B cell (primary cell): ENCODE measurements around the gene KRT35. TPM values are rescaled to one million over a fixed set of nuclear protein-coding genes. Genes with fewer than 3 reads are reported as not detected.

Source experiments
- ATAC-seq: fragments of 200-7000 bp; cut with Tn5 transposase; one replicate; pipeline ENCODE4 v1.10.0; 2021; ENCODE audit warnings: low read depth, mild to moderate bottlenecking, moderate number of reproducible peaks, moderate library complexity
- CTCF ChIA-PET: fragments of 350-600 bp; sonication (Branson Sonifier 250); formaldehyde crosslinking; loops from one replicate; lab custom pipeline; 2021; ENCODE audit warnings: antibody characterized with exemption, inconsistent platforms; lab: Charles Lee
- POLR2A ChIA-PET: fragments of 350-600 bp; sonication (Branson Sonifier 250); formaldehyde crosslinking; loops from one replicate; lab custom pipeline; 2021; ENCODE audit warnings: antibody characterized with exemption; lab: Charles Lee
- DNase-seq: peaks from one replicate; pipeline ENCODE4 v3.0.0; 2013
- H2AFZ ChIP-seq: 2 replicates; pipeline ENCODE4 v1.6.1; 2012; ENCODE audit warnings: mild to moderate bottlenecking, low read depth, low read length; ENCODE audit not compliant: insufficient read depth, poor library complexity, severe bottlenecking
- H3K27ac ChIP-seq, 2 donors: 1 replicate in 1 of 2; 2 replicates in 1 of 2; pipeline ENCODE4 v1.5.1; 2012 to 2013; ENCODE audit warnings: low read length in 2 of 2, mild to moderate bottlenecking in 2 of 2, moderate library complexity in 1 of 2
- H3K27me3 ChIP-seq, 4 experiments: fragments of 200-600 bp in 1 of 4; sonication (generic) in 1 of 4; replicated peaks in 1 of 4; 1 replicate in 2 of 4; 2 replicates in 2 of 4; pipeline versions ENCODE4 v1.6.1 to v1.7.0; 2013 to 2016; ENCODE audit warnings: low read length in 3 of 4, mild to moderate bottlenecking in 2 of 4, mixed read lengths in 1 of 4, moderate library complexity in 1 of 4; ENCODE audit not compliant: insufficient read depth in 4 of 4, control insufficient read depth in 3 of 4; ENCODE audit errors: control extremely low read depth in 1 of 4
- H3K36me3 ChIP-seq, 2 experiments: replicated peaks in 1 of 2; 1 replicate in 1 of 2; 2 replicates in 1 of 2; pipeline versions ENCODE4 v1.6.1 to v1.7.1; 2013; ENCODE audit warnings: low read length in 1 of 2; ENCODE audit not compliant: insufficient read depth in 2 of 2, control insufficient read depth in 1 of 2; ENCODE audit errors: control extremely low read depth in 1 of 2, extremely low read depth in 1 of 2
- H3K4me1 ChIP-seq, 2 donors: fragments of 200-600 bp in 1 of 2; sonication (generic) in 1 of 2; 1 replicate in 1 of 2; 2 replicates in 1 of 2; pipeline versions ENCODE4 v1.5.1 to v1.6.1; 2013 to 2017; ENCODE audit warnings: low read length in 2 of 2; ENCODE audit not compliant: control insufficient read depth in 2 of 2, insufficient read depth in 2 of 2
- H3K4me2 ChIP-seq: replicated peaks from 2 replicates; pipeline ENCODE3; 2012; ENCODE audit warnings: mild to moderate bottlenecking, low read depth, low read length; ENCODE audit not compliant: poor library complexity, severe bottlenecking
- H3K4me3 ChIP-seq, 5 experiments: fragments of 200-600 bp in 1 of 5; sonication (generic) in 1 of 5; 1 replicate in 3 of 5; 2 replicates in 2 of 5; pipeline versions ENCODE4 v1.5.1 to v1.7.0; 2011 to 2016; ENCODE audit warnings: low read length in 4 of 5, mild to moderate bottlenecking in 4 of 5, low read depth in 2 of 5, control low read depth in 1 of 5, moderate library complexity in 1 of 5; ENCODE audit not compliant: insufficient read depth in 1 of 5; ENCODE audit errors: control extremely low read depth in 1 of 5, extremely low read depth in 1 of 5
- H3K79me2 ChIP-seq: fragments of 200-600 bp; sonication (generic); one replicate; pipeline ENCODE4 v1.6.0; 2016; ENCODE audit warnings: low read length; ENCODE audit not compliant: control insufficient read depth, insufficient read depth
- H3K9ac ChIP-seq: fragments of 200-600 bp; sonication (generic); 2 replicates; pipeline ENCODE4 v1.6.1; 2017; ENCODE audit warnings: mild to moderate bottlenecking, low read length, moderate library complexity
- H3K9me3 ChIP-seq, 3 donors: one replicate each; pipeline versions ENCODE4 v1.6.1 to v1.7.1; 2013; ENCODE audit warnings: low read length in 2 of 3; ENCODE audit not compliant: control insufficient read depth in 2 of 3, insufficient read depth in 1 of 3; ENCODE audit errors: control extremely low read depth in 1 of 3
- H4K20me1 ChIP-seq: 2 replicates; pipeline ENCODE4 v1.6.0; 2012; ENCODE audit warnings: mild to moderate bottlenecking, low read length; ENCODE audit not compliant: insufficient read depth, control insufficient read depth, poor library complexity, severe bottlenecking
- H3K27ac Mint-ChIP-seq: one replicate; pipeline ENCODE4 v1.8.0; 2021; ENCODE audit warnings: mixed read lengths
- H3K27me3 Mint-ChIP-seq: one replicate; pipeline ENCODE4 v1.8.0; 2021; ENCODE audit warnings: mixed read lengths
- H3K4me1 Mint-ChIP-seq: one replicate; pipeline ENCODE4 v1.8.0; 2021; ENCODE audit warnings: mixed read lengths
- H3K4me3 Mint-ChIP-seq: one replicate; pipeline ENCODE4 v1.8.0; 2021; ENCODE audit warnings: mixed read lengths
- H3K9me3 Mint-ChIP-seq: one replicate; pipeline ENCODE4 v1.8.0; 2022; ENCODE audit warnings: mixed read lengths; ENCODE audit not compliant: insufficient read depth
- EZH2 ChIP-seq: IDR thresholded peaks from 2 replicates; pipeline ENCODE4 v1.6.1; 2012; ENCODE audit warnings: borderline replicate concordance, low read depth, mild to moderate bottlenecking, moderate library complexity, low read length; ENCODE audit not compliant: insufficient read depth, poor library complexity, severe bottlenecking
- WGBS: methylation state at CpG from one replicate; pipeline ENCODE4 v1.1.5; 2013; ENCODE audit warnings: missing lambda C conversion rate; ENCODE audit not compliant: insufficient coverage; 5-methylcytosine and 5-hydroxymethylcytosine counted together
- intact Hi-C: fragments of 100-400 bp; cut with micrococcal nuclease; formaldehyde crosslinking; loops from one replicate; pipeline ENCODE4 v1.10.0; 2022
- polyA plus RNA-seq: library from polyadenylated mRNA; depleted of rRNA; stranded (reverse); fragments of >200 nt; gene quantifications from 2 replicates; pipeline ENCODE4 v1.2.3, GENCODE V29; 2012
- total RNA-seq, 2 donors: library from RNA; stranded (reverse); fragments of 120-200 nt in 1 of 2; gene quantifications; 1 replicate in 1 of 2; 2 replicates in 1 of 2; pipeline versions ENCODE4 v1.2.3 to v1.2.4, GENCODE V29; 2013 to 2022
- TF ChIP-seq, protein P1 (sequence below): fragments of 200-600 bp; IDR thresholded peaks from one replicate; pipeline ENCODE4 v1.8.0; 2022; ENCODE audit warnings: antibody characterized with exemption, mild to moderate bottlenecking

KRT35 gene
- total and polyA plus RNA-seq, 2 donors (not counting 1 experiment from before 2014, with no cell fraction given) = not detected

DNA sequence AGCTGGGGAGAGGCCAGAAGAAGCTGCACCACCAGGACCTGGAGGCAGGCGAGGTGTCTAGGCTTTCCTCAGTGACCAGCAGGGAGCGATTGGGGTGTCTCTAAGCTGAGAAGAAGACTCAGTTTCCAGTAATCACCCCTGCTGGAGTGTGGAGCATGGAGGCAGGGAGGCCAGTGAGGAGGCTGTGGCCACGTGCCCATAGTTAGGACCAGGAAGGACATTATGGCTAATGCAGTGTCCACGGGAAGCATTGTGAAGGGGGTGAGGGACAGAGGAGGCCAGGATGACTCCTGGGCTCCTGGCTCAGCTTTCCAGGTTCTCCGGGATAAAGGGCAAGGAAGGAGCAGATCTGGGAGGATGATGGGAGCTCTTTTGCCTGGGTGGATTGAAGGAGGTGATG lies 18.8 kb upstream of the KRT35 start:
- 92% methylated on average over 5 of the region's 5 CpGs for WGBS
- peaks cover 0 to 17% (median 0%) of the 10 kb centered on the region in 3 donors for H3K9me3 ChIP-seq
- H3K4me1 ChIP-seq = peaks cover 0 to 20% of the 10 kb centered on the region in 2 donors
- no peaks in the 10 kb centered on the region for H3K79me2 ChIP-seq
- ATAC-seq (no peak), DNase-seq (no peak)
- ChIA-PET CTCF (no interaction called here), POLR2A (no interaction called here)
- Mint-ChIP-seq H3K4me1 (peaks cover 6% of the 10 kb centered on the region), H3K27ac (no peak overlapping the region), H3K9me3 (no peaks in the 10 kb centered on the region), H3K4me3 (no peak overlapping the region), H3K27me3 (peaks cover 22% of the 10 kb centered on the region)
- peaks cover 0 to 3% (median 0%) of the 10 kb centered on the region in 4 experiments for H3K27me3 ChIP-seq
- TF ChIP-seq, protein P1, sequence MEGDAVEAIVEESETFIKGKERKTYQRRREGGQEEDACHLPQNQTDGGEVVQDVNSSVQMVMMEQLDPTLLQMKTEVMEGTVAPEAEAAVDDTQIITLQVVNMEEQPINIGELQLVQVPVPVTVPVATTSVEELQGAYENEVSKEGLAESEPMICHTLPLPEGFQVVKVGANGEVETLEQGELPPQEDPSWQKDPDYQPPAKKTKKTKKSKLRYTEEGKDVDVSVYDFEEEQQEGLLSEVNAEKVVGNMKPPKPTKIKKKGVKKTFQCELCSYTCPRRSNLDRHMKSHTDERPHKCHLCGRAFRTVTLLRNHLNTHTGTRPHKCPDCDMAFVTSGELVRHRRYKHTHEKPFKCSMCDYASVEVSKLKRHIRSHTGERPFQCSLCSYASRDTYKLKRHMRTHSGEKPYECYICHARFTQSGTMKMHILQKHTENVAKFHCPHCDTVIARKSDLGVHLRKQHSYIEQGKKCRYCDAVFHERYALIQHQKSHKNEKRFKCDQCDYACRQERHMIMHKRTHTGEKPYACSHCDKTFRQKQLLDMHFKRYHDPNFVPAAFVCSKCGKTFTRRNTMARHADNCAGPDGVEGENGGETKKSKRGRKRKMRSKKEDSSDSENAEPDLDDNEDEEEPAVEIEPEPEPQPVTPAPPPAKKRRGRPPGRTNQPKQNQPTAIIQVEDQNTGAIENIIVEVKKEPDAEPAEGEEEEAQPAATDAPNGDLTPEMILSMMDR = no peak
- no peak for TF ChIP-seq EZH2
- no peaks in the 10 kb centered on the region for H4K20me1 ChIP-seq
- H3K27ac ChIP-seq = no peak overlapping the region
- no peak overlapping the region for H3K9ac ChIP-seq
- intact Hi-C loops = no loop called here
- H3K4me3 ChIP-seq = no peak overlapping the region
- H3K36me3 ChIP-seq = no peaks in the 10 kb centered on the region
- no peak overlapping the region for H3K4me2 ChIP-seq
- no peak overlapping the region for H2AFZ ChIP-seq

DNA sequence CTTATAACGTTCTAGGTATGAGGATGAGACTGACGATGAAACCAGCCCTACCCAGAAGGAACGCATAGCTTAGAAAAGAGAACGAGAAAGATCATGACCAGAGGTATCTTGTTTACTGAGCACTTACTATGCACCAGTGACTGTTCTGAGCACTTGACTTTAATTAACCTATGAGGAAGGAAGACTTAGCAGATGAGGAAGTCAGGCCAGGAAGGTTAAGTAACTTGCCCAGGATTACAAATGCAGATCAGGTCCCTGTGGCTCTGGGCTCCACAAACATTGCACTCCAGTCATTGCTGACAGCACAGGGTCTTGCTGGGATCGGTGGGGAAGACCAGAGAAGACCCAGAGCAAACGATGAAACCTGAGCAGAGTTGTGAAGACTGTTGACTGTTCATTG lies 17.3 kb upstream of the KRT35 start:
- H3K4me3 ChIP-seq = no peak overlapping the region
- Mint-ChIP-seq H3K4me3 (no peak overlapping the region), H3K27ac (no peak overlapping the region), H3K27me3 (peaks cover 26% of the 10 kb centered on the region), H3K4me1 (peaks cover 6% of the 10 kb centered on the region), H3K9me3 (no peaks in the 10 kb centered on the region)
- H2AFZ ChIP-seq = no peak overlapping the region
- DNase-seq = no peak
- H3K9ac ChIP-seq = no peak overlapping the region
- H4K20me1 ChIP-seq = no peaks in the 10 kb centered on the region
- no peaks in the 10 kb centered on the region for H3K36me3 ChIP-seq
- no peaks in the 10 kb centered on the region for H3K79me2 ChIP-seq
- TF ChIP-seq EZH2 = no peak
- TF ChIP-seq, protein P1 = no peak
- peaks cover 0 to 20% of the 10 kb centered on the region in 2 donors for H3K4me1 ChIP-seq
- H3K27me3 ChIP-seq = peaks cover 0 to 3% (median 0%) of the 10 kb centered on the region in 4 experiments
- intact Hi-C loops = no loop called here
- POLR2A ChIA-PET = no interaction called here
- H3K9me3 ChIP-seq = peaks cover 0 to 17% (median 0%) of the 10 kb centered on the region in 3 donors
- ATAC-seq = no peak
- CTCF ChIA-PET = interaction anchor here (1.1 kb wide), 1 partner anchor 51 kb away, joined by 3 read pairs; no protein-coding TSS in a partner anchor
- H3K27ac ChIP-seq = no peak overlapping the region
- WGBS = 17% methylated on average over 1 of the region's 6 CpGs
- H3K4me2 ChIP-seq = no peak overlapping the region
